Measurements from ENCODE around the gene ALDH1A1. TPM values are rescaled to one million over a fixed set of nuclear protein-coding genes. Genes with fewer than 3 reads are reported as not detected.

ALDH1A1 gene
- total RNA-seq, 1 donor from 2014 or later: 0.27 TPM

DNA sequence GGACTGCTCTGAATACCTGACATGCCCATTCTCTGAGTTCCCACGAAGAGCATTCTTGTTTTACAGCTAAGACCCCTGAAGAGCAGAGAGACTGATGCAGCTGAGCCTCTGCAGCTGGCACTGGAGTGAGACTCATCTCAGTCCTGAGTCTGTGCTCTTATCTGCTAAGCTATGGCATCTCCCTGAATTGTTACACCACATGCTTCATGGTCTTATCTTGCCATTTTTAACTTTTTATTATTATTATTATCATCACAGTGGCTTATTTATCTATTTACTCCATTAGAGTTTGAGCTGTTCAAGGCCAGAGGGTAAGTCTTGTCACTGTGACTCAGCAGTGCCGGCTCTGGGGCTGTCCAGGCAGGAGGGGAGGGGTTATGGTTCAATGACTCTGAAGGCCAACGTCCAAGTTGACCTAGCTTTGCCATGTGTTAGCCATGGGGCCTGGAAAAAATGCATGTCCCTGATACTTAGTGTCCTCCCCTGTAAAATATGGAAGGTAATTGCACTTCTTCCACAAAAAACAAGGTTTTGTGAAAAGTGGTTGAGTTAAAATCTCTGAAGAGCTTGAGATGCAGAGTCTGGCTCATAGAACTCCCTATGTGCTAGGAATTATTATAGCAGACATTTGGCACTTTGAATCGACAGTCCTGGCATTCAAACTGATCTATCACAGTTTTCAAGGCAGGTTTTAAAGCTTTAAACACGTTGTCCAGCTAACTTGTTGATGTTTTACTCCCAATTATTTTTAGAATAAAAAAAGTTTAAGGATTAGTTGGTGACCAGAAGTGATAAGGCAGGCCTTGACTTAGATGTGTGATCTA, 94.6 kb downstream of the ALDH1A1 start:
- Mint-ChIP-seq H3K27me3 (ENCODE audit: low read depth) (peaks cover 2% of the 10 kb centered on the region), H3K36me3 (ENCODE audit: low read depth) (no peaks in the 10 kb centered on the region), H3K27ac (ENCODE audit: unreplicated experiment) (no peak overlapping the region), H3K4me1 (ENCODE audit: low read depth) (peaks cover 4% of the 10 kb centered on the region), H3K4me3 (ENCODE audit: unreplicated experiment) (no peak overlapping the region), H3K9me3 (ENCODE audit: low read depth) (peaks cover 3% of the 10 kb centered on the region)
- DNase-seq (ENCODE audit: low spot score): no peak
- TF ChIP-seq, protein P1, sequence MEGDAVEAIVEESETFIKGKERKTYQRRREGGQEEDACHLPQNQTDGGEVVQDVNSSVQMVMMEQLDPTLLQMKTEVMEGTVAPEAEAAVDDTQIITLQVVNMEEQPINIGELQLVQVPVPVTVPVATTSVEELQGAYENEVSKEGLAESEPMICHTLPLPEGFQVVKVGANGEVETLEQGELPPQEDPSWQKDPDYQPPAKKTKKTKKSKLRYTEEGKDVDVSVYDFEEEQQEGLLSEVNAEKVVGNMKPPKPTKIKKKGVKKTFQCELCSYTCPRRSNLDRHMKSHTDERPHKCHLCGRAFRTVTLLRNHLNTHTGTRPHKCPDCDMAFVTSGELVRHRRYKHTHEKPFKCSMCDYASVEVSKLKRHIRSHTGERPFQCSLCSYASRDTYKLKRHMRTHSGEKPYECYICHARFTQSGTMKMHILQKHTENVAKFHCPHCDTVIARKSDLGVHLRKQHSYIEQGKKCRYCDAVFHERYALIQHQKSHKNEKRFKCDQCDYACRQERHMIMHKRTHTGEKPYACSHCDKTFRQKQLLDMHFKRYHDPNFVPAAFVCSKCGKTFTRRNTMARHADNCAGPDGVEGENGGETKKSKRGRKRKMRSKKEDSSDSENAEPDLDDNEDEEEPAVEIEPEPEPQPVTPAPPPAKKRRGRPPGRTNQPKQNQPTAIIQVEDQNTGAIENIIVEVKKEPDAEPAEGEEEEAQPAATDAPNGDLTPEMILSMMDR (IDR thresholded peaks at IDR 0.05): no peak

DNA sequence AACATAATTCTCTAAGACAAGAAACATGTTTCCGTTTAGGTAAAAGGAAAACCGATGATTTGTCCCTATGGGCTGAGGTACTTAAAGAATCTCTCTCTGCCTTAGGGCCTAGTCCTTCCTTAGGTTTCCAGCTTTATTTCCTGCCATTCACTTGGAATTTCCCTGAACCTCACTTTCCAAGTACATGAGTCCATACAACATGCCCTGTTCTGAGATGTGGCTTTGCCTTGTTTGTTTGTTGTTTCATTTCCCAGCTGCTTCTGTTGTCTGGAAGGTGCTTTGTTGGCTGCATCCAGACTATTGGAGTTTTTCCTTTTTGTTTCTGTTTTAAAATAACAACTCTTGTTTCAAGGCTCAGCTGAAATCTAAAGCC, 95.2 kb downstream of the ALDH1A1 start:
- no peak for DNase-seq (ENCODE audit: low spot score)
- Mint-ChIP-seq H3K27me3 (ENCODE audit: low read depth) (peaks cover 2% of the 10 kb centered on the region), H3K36me3 (ENCODE audit: low read depth) (no peaks in the 10 kb centered on the region), H3K27ac (ENCODE audit: unreplicated experiment) (no peak overlapping the region), H3K4me3 (ENCODE audit: unreplicated experiment) (no peak overlapping the region), H3K4me1 (ENCODE audit: low read depth) (peaks cover 4% of the 10 kb centered on the region), H3K9me3 (ENCODE audit: low read depth) (peaks cover 3% of the 10 kb centered on the region)
- TF ChIP-seq, protein P1 (IDR thresholded peaks at IDR 0.05): no peak

DNA sequence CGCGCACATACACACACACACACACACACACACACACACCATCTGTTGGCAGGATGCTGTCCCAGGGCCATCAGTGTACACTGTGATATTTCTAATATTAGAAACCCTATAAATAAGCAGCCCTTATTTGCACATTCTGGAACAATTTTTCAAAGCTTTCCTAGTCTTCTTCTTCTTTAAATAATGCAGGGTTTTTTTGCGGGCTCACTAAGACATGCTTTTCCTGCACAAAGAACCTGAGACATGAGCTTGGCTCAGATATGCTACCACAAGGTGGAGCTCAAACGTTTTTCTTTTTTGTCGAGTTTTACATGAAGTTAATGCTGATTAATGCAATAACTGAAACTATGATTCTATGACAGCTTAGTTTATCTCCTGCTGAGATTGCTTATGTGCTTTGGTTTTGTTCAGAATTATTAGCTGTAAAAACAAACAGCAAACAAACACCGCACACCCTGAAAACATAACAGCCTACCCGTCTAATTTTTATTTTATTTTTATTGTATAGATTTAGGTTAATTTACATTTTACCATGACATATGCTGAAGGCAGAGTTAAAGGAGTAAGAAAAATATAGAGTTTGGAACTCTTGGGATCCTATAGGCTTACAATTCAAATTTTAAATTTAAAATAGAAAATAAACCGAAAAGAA, 95.8 kb downstream of the ALDH1A1 start:
- peaks cover 3% of the 10 kb centered on the region for H3K9me3 Mint-ChIP-seq (ENCODE audit: low read depth)
- H3K27me3 Mint-ChIP-seq (ENCODE audit: low read depth): peaks cover 2% of the 10 kb centered on the region
- no peaks in the 10 kb centered on the region for H3K36me3 Mint-ChIP-seq (ENCODE audit: low read depth)
- TF ChIP-seq, protein P1 (IDR thresholded peaks at IDR 0.05): peak; percentile 91
- peaks cover 4% of the 10 kb centered on the region for H3K4me1 Mint-ChIP-seq (ENCODE audit: low read depth)
- DNase-seq (ENCODE audit: low spot score): no peak
- no peak overlapping the region for H3K27ac Mint-ChIP-seq (ENCODE audit: unreplicated experiment)
- H3K4me3 Mint-ChIP-seq (ENCODE audit: unreplicated experiment): no peak overlapping the region

DNA sequence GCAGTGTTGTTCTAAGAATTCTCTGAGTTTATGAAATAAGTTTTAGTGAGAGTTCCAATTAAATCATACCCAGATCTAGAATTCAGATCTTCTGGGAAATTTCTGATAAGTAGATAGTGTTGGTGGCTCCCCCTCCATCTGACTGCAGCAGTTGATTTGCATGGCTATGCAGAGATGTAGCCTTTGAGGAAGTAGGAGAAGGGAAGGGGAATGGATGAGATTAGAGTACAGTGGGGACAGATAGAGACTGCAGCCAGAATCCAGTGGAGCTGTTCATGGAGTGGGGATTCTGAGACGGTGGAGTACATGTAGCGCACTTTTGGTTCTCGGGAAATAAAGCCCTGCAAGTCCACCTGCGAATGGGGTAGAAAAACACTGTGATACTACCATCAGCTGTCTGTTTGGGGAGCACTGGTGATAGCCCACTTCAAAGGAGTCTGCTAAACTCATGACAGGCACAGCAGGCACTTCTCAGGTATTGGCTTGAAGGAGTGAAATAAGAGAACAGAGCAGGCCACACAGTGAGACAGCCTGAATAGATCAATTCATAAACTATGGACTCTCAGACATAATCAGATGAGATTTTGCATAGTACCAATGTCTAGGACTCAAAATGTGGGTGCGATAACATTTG, 96.8 kb downstream of the ALDH1A1 start:
- H3K27ac Mint-ChIP-seq (ENCODE audit: unreplicated experiment): no peak overlapping the region
- H3K36me3 Mint-ChIP-seq (ENCODE audit: low read depth): no peaks in the 10 kb centered on the region

DNA sequence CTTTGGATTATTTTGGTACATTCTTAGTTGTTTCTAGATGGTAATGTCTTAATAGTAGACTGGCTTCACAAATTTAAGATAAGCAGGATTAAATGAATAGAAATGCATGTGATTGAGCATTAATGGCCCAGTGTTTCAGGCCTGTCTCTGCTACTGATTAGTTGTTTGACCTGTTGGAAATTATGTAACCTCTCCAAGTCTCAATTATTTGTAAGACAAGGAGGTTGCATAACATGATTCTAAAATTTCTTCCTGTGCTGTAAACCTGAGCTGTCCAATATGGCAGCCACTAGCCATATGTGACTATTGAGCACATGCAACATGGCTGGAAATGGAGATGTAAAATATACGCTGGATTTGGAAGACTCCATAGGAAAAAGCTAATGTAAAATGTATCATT, 97.5 kb downstream of the ALDH1A1 start:
- Mint-ChIP-seq H3K4me1 (ENCODE audit: low read depth) (peaks cover 4% of the 10 kb centered on the region), H3K27ac (ENCODE audit: unreplicated experiment) (no peak overlapping the region), H3K27me3 (ENCODE audit: low read depth) (peaks cover 2% of the 10 kb centered on the region), H3K36me3 (ENCODE audit: low read depth) (no peaks in the 10 kb centered on the region), H3K9me3 (ENCODE audit: low read depth) (no peaks in the 10 kb centered on the region), H3K4me3 (ENCODE audit: unreplicated experiment) (no peak overlapping the region)
- no peak for DNase-seq (ENCODE audit: low spot score)
- TF ChIP-seq, protein P1 (IDR thresholded peaks at IDR 0.05): peak; percentile 7

More for the DNA sequence above, 96.8 kb downstream of the ALDH1A1 start:
- Mint-ChIP-seq H3K27me3 (ENCODE audit: low read depth) (peaks cover 2% of the 10 kb centered on the region), H3K9me3 (ENCODE audit: low read depth) (peaks cover 2% of the 10 kb centered on the region), H3K4me3 (ENCODE audit: unreplicated experiment) (no peak overlapping the region), H3K4me1 (ENCODE audit: low read depth) (peaks cover 4% of the 10 kb centered on the region)
- DNase-seq (ENCODE audit: low spot score): no peak
- TF ChIP-seq, protein P1 (IDR thresholded peaks at IDR 0.05): no peak

All from chondrocyte (in vitro differentiated cells).